GM18505 (cell line): ENCODE measurements around the gene NRG3.

Source experiments
- ATAC-seq: cut with Tn5 transposase; IDR thresholded peaks from one replicate; pipeline ENCODE4 v1.9.1; 2021; ENCODE audit not compliant: unreplicated experiment
- POLR2A ChIP-seq: IDR thresholded peaks from 4 replicates; pipeline ENCODE4 v1.6.1; 2011; ENCODE audit warnings: borderline replicate concordance; ENCODE audit not compliant: insufficient read depth, insufficient read length; ENCODE audit errors: extremely low read depth

NRG3 gene

DNA sequence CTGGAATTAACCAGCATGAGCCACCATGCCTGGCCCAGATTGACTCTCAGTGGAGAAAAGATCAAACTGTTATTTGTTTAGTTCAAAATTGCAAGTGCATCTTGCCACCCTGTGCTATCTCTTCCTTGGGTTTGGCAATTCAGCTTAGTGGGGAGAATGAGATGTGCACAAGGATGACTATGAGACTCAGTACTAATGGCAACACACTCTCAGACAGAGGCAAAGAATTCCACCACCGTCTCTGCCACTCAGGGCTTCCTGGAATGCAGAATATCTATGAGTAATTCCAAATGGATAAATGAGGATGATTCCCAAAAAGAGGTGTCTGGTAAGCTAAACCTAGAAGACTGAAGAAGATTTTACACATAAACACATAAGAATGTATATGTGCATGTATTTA, 525.8 kb downstream of the NRG3 start:
- ATAC-seq: no peak
- no peak for TF ChIP-seq POLR2A

DNA sequence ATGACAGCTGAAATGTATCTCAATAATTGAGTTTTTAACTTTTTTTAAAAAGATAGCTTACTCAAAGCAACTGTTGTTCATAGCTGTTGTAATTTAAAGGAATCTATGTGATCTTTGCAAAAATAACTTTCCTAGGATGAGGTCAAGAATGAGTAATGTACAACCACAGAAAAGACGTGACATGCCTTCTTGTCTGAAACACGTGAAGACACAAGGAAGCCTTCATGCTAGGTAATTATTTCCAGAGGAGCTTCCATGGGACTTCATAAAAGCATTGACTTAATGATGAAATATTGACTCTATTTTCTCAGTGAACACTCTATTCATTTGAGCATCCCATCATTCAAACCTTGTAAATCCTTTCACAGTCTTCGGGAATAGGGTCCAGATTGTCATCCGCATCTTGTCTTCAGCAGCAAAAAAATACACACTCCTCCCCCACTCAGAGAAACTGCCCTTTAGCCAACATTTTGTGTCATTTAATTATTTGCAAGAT, 528.0 kb downstream of the NRG3 start:
- no peak for ATAC-seq
- no peak for TF ChIP-seq POLR2A

DNA sequence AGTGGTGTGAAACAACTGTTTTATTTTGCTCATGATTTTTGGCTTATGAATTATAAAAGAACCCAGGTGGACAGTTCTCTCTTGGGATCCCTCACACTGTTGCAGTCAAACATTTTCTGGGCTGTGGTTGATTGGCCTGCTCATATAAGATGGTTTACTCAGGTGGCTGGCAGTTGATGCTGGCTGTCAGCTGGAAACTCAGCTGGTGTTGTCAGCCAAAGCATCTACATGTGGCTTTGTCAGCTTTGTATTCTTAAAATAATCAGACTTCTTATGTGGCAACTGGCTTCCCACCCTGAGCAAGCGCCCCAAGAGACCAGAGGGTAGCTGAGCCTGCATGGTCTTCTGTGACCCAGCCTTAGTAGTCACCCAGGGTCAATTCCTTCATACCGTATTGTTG, 534.7 kb downstream of the NRG3 start:
- no peak for ATAC-seq
- TF ChIP-seq POLR2A: no peak

DNA sequence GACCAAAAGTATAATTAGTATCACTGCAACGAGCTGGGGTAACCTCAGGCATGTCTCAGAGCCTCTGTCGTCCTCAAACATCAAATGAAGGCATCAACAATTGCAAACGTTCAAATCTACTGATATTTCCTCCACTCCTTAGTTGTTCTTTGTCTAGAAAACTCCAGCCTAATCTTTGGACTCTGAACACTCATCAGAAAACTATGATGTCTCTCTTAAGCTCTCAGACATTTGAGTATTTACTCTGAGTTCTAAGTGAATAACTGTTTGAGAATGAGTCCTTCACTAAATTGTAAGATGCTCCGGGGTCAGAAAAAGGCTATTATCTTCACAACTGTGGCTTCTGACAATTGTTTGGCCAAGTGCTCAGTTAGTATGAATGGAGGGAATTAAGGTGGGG, 536.4 kb downstream of the NRG3 start:
- no peak for TF ChIP-seq POLR2A
- ATAC-seq: no peak

DNA sequence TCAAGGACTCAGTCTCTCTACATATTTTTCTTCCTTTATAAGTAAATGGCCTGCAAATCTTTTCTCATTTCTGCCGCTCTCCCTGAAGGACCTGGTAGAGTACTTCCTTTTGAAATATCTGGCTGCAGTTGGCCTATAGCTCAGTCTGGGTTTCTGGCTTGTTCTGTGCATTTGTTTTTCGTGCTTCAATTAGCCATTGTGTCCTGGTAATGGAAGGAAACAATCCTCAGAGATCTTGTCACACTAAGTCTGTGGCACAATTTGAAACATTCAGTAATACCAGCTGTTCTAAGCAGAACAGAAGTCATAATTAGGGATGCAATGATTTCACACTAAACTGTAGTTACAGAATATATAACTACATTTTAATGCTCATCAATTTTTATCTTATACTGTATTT, 545.0 kb downstream of the NRG3 start:
- ATAC-seq: no peak

DNA sequence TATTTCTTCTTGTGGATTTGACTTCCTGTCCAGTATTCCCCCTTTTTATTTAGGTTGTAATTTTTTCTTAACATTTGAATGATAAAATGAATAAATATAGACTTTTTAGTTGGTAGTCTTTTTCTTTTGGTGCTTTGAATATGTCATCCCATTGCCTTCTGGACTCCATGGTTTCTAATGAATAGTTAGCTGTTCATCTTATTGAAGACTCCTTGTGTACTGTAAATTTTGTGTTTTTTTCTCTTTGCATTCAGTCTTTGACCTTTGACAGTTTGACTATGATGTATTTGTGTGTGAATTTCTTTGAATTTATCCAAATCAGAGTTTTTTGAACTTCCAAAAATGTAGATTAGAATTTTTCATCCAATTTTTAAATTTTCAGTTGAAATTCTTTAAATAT, 554.3 kb downstream of the NRG3 start:
- no peak for ATAC-seq
- TF ChIP-seq POLR2A: no peak

More for the DNA sequence above, 545.0 kb downstream of the NRG3 start:
- TF ChIP-seq POLR2A: no peak

DNA sequence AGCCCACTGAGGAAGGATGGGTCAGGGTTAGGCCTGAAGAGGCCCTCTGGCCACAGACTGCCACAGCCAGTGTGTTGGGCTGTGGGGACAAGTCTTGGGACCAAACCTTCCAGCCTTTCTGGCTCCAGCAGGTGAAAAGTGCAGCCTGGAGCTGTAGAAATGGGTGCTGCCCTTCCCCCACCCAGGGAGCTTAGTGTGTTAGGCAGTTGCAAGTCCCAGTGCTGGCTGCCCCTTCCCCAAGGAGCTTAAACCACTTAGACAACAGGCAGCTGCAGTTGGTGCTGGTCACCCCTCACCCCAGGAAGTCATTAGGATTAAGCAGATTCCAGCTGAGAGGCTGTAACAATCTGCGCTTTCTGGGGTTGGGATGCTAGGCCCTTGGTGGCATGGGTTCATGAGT, 563.3 kb downstream of the NRG3 start:
- ATAC-seq: no peak
- no peak for TF ChIP-seq POLR2A

DNA sequence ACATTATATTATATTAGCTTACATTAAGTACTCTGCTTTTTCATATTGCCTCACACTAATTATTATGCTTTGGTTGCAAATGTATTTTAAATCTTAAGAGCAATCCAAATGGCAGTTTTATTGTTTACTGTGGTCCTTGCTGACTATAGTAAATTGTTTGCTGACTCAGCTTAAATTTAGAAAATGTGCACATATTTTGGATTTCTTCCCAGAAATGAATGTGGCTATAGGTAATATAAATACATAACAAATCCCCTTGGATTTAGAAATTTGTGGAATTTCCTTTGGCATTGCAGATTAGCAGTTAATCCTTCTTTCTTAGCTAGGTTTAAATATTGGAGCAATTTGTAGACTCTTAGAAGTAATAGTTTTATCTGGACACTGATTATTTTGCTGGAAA, 565.8 kb downstream of the NRG3 start:
- no peak for ATAC-seq
- TF ChIP-seq POLR2A: no peak

DNA sequence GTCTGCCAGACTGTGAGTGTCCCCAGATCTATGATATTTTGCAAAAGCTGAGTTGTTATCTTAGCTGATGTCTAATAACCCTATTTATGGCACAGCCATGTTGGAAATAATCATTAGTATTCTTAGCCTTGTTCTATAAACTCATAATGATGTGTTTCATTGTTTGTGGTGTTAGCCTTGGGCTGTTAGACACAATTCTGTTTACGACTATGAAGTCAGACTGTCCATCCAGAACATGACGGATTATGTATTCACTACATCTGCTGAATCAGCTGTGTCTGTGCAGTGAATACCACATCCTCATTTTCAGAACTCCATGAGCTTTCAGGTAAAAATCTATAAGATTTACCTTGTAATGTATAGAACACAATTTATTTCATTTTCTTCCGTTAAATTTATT, 577.1 kb downstream of the NRG3 start:
- no peak for TF ChIP-seq POLR2A
- ATAC-seq: no peak

DNA sequence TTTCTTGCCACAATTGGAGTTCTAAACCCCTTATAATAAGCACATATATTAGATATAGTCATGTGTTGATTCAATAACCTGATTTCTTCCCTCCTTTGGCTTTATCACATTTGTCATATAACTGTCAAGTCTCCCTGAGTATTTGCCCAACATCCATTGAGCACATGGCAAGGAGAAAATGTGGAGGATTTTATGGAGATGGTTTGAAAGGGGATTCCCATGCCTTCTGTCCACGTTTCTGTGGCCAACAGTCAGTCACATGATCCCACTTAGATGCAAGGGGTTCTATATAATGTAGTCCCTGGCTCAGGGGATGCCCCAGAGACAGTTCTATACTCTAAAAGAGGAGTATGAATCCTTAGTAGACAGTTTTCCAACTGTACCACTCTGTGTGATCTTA, 577.7 kb downstream of the NRG3 start:
- no peak for ATAC-seq
- no peak for TF ChIP-seq POLR2A

DNA sequence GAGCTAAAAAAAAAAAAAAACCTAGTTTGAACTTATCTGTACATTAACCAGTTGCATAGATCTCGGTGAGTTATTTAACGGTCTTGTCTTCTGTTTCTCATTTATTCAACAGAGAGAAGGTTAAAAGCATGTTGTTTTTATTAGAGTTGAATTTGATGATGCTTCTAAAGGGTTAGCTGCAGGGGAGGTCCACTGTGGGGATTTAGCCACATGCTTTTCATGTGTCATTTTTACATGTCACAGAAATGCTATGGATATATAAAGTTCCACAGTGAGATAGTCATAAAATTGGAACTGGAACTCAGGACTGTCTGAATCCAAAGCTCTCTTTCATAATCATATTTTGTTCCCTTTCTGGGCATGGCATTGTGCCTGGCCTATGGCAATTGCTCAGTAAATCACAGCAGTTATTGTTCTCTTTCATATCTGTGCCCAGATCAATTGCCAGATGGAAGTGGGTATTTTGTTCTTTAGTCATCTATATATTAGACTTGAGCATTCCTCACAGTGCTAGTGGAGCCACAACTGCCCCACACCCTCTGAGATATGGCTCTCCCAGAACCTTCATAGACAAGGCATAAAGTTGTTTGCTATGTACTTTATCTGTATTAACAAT, 578.8 kb downstream of the NRG3 start:
- ATAC-seq: no peak

DNA sequence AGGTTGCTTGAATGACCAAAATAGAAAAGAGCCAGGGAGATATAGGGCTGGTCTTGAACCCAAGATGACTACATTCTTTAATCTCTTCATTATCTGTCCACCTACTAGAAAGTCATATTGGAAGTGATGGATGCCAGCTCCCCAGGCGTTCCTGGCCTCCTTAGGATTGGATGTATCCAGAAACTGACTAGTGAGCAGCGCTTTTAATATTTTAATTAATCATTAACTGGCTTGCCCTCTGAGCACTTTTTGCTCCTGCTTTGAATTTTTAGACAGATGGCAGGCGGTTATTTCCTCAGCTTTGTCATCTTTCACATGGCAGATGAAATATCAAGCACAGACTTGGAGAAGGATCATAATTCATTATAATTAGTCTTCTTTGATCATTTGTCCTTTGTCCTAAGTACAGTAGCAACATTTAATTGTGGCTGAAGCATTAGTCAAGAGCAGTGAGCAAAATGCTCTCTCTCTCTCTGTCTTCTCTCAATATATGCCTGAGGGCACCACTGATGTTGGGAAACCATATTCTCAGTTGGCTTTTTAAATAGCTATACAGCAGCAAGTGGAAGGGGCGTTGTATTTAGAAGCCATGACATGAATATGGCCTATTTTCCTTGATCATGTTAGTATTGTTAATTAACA, 588.0 kb downstream of the NRG3 start:
- no peak for ATAC-seq
- no peak for TF ChIP-seq POLR2A

More for the DNA sequence above, 578.8 kb downstream of the NRG3 start:
- TF ChIP-seq POLR2A: no peak

DNA sequence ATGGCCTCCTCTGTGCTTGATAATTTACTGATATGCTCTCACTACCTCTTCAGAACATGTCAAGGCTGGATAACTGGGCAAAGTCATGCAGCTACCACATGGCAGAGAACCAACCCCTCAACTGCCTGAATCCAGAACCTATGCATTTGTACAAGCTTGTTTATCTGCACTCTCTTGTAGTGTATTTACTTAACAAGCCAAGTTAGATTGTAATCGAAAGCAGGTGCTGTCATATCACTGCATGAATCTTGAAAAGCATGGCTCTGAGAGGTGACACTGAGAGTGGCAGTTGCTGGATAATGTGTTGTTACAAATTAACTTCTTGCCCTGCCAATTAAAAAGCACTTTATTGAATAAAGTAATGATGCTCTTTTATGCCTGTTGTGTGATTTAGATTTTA, 588.6 kb downstream of the NRG3 start:
- ATAC-seq: no peak
- TF ChIP-seq POLR2A: no peak

DNA sequence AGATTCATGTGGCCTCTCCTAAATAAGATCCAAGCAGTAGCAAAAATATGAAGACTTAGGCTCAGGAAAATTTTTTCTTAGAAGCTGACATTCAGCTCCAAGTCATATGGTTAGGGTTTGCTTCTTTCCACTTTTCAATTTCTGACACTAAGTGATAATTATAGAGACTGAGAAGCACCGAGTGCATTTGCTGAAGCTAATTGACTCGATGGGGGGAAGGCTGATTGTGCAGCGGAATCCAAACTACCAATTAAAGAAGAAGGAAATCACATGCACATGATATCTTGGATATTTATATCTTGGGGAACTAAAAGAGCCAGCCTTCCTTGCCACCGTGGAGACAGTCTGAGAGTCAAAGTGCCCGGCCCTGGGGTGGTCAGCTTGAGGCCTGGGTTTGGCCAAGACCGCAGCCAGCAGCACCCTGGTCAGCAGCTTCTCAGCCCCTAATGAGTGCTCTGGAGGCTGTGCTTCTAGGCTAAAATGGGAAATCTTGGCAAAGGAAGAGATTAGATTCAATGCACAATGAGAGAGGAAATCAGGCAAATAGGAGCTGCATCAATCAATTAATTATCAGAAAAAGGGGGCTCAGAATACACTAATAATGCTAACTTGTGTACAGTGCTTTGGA, 589.3 kb downstream of the NRG3 start:
- no peak for TF ChIP-seq POLR2A
- ATAC-seq: no peak
